Nephron progenitor cell (in vitro differentiated cells): Measurements from ENCODE around the gene TXNRD2.

ENCODE experiments used
- DNase-seq: peaks from one replicate; pipeline ENCODE4 v3.0.0; 2021
- H3K27ac Mint-ChIP-seq: 2 replicates; pipeline ENCODE4 v1.8.0; 2021; ENCODE audit warnings: mild to moderate bottlenecking, moderate library complexity, mixed read lengths
- H3K27me3 Mint-ChIP-seq: 2 replicates; pipeline ENCODE4 v1.8.0; 2021; ENCODE audit warnings: mild to moderate bottlenecking, low read depth, mixed read lengths; ENCODE audit not compliant: poor library complexity
- H3K36me3 Mint-ChIP-seq: 2 replicates; pipeline ENCODE4 v1.8.0; 2021; ENCODE audit warnings: low read depth, mixed read lengths
- H3K4me1 Mint-ChIP-seq: 2 replicates; pipeline ENCODE4 v1.8.0; 2021; ENCODE audit warnings: mixed read lengths
- H3K4me3 Mint-ChIP-seq: 2 replicates; pipeline ENCODE4 v1.8.0; 2021; ENCODE audit warnings: mild to moderate bottlenecking, moderate library complexity, mixed read lengths
- H3K9me3 Mint-ChIP-seq: 2 replicates; pipeline ENCODE4 v1.8.0; 2021; ENCODE audit warnings: mild to moderate bottlenecking, moderate library complexity, mixed read lengths
- TF ChIP-seq, protein P1 (sequence below): fragments of 200-600 bp; sonication (generic); IDR thresholded peaks from 2 replicates; pipeline ENCODE4 v1.5.0; 2021; ENCODE audit warnings: antibody characterized with exemption

The TXNRD2 gene

DNA sequence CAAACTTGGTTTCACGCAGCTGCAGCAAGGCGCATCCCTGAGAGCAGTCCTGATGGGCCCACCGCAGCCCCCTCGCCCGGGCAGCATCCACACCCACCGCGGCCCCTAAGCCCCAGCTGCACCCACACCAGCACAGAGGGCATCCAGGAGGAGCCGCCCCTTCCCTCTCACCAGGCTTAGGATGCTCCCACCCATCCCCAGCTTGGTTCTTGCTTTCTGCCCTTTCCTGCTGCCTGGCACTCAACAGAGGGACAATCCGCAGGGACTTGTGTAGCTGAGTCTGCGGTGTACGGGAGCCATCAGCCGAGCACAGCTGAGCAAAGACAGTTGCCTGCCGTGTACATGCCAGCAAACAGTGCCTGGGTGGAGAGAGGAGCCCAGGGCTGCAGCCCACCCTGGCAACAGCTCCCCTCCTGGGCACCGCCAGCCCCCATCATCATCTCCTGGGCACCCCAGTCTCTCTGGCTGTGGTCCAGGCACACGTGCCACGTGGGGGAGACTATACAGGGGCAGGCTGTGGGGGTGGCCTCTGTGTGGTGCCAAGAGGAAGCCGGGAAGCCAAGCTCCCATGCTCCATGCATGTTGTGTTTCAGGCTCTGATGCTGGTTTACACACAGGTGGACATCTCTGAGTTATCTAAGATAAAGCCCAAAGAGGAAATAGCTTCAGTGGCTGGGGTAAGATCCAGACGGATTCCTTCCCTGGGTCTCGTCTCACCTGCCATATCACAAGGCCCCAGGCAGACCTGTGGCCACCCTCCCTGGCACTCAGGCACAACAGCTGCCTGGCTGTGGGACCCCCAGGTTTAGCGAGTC lies 50.9 kb downstream of the TXNRD2 start:
- Mint-ChIP-seq H3K4me3 (no peak overlapping the region), H3K36me3 (peaks cover 7% of the 10 kb centered on the region), H3K27me3 (peaks cover 7% of the 10 kb centered on the region), H3K9me3 (no peaks in the 10 kb centered on the region), H3K27ac (no peak overlapping the region), H3K4me1 (peaks cover 41% of the 10 kb centered on the region)
- no peak for DNase-seq
- TF ChIP-seq, protein P1, sequence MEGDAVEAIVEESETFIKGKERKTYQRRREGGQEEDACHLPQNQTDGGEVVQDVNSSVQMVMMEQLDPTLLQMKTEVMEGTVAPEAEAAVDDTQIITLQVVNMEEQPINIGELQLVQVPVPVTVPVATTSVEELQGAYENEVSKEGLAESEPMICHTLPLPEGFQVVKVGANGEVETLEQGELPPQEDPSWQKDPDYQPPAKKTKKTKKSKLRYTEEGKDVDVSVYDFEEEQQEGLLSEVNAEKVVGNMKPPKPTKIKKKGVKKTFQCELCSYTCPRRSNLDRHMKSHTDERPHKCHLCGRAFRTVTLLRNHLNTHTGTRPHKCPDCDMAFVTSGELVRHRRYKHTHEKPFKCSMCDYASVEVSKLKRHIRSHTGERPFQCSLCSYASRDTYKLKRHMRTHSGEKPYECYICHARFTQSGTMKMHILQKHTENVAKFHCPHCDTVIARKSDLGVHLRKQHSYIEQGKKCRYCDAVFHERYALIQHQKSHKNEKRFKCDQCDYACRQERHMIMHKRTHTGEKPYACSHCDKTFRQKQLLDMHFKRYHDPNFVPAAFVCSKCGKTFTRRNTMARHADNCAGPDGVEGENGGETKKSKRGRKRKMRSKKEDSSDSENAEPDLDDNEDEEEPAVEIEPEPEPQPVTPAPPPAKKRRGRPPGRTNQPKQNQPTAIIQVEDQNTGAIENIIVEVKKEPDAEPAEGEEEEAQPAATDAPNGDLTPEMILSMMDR = no peak

DNA sequence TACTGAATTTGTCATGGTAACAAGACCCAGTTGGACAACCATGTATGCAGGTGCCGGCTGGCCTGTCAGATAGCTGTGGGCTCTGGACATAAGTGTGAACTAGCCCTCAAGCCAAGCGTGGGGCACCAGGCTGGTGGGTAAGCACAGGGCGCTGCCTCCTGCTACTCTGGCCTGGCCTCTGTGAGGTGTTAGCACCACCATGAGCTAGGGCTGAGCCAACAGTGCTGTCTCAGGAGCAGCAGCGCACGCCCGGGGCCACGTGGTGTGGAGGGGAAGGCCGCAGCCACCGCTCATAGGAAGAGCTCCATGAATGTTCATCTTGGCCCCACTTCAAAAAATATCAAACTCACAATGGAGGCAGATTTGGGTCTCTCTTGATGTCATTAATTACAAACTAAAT lies 51.7 kb downstream of the TXNRD2 start:
- TF ChIP-seq, protein P1 = no peak
- no peak overlapping the region for H3K4me3 Mint-ChIP-seq
- H3K27ac Mint-ChIP-seq = no peak overlapping the region
- peaks cover 8% of the 10 kb centered on the region for H3K27me3 Mint-ChIP-seq
- DNase-seq = no peak
- H3K9me3 Mint-ChIP-seq = no peaks in the 10 kb centered on the region
- H3K4me1 Mint-ChIP-seq = peaks cover 41% of the 10 kb centered on the region
- H3K36me3 Mint-ChIP-seq = peaks cover 7% of the 10 kb centered on the region

DNA sequence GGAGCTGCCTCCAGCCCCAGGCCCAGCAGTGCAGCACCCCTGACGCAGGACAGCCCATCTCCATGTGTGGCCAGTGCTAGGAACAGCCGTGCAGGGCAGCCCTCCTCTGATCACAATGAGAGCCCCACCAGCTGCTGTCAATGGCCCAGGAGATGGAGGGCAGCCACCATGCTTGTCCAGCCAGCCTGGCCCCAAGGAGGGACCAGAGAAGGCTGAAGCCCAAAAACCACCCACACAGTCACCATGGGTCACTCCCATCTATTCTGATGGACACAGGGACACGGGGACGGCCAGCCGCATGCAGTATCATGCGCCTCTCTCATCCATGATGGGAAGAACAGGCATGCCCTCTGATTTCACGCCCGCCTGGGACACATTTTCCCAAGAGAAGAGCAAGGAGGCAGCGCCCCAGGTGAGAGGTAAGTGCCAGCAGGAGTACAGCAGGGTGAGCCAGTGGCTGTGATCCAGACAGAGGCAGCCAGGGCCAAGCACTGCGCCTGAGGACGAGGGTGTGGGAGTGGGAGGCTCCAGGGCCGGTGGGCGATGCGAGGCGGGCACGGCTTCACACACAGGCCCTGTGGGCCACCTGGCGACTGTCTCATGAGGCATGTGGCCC lies 53.4 kb downstream of the TXNRD2 start:
- Mint-ChIP-seq H3K36me3 (no peaks in the 10 kb centered on the region), H3K27me3 (peaks cover 8% of the 10 kb centered on the region), H3K27ac (no peak overlapping the region), H3K4me1 (peaks cover 26% of the 10 kb centered on the region), H3K9me3 (no peaks in the 10 kb centered on the region), H3K4me3 (no peak overlapping the region)
- DNase-seq = no peak
- TF ChIP-seq, protein P1 = no peak

DNA sequence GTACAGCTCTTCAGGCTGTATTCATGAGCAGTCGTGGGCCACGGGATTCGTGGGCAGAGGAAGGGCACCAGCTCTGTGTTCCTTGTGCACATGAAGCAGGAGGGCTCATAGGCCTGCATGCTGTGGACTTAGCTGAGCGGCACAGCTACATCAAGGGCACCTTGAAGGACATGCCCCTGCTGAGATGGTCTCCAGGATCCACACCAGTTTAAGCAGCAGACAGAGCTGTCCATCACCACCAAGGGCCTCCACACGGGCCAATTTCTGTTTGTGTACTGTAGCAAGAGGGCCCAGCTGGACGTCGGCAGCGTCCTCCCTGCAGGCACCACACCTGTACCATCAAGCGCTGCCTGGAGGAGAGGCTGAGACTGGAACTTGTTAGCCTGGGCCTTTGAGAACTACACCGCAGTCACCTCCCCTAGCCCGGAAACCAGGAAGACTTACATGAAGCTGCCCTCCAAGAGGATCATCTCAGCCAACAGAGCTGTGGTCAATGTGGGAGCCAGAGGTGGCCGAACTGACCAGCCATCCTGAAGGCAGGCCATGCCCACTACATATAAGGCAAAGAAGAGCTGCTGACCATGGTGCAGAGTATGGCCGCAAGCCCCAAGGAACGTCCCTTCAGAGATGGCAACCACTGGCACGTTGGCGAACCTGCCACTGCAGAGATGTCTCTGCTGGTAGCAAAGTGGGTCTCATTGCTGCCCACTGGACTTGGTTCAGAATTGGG lies 54.2 kb downstream of the TXNRD2 start:
- Mint-ChIP-seq H3K4me1 (peaks cover 19% of the 10 kb centered on the region), H3K36me3 (no peaks in the 10 kb centered on the region), H3K9me3 (no peaks in the 10 kb centered on the region), H3K27ac (no peak overlapping the region), H3K27me3 (peaks cover 8% of the 10 kb centered on the region), H3K4me3 (no peak overlapping the region)
- no peak for DNase-seq
- TF ChIP-seq, protein P1 = no peak

DNA sequence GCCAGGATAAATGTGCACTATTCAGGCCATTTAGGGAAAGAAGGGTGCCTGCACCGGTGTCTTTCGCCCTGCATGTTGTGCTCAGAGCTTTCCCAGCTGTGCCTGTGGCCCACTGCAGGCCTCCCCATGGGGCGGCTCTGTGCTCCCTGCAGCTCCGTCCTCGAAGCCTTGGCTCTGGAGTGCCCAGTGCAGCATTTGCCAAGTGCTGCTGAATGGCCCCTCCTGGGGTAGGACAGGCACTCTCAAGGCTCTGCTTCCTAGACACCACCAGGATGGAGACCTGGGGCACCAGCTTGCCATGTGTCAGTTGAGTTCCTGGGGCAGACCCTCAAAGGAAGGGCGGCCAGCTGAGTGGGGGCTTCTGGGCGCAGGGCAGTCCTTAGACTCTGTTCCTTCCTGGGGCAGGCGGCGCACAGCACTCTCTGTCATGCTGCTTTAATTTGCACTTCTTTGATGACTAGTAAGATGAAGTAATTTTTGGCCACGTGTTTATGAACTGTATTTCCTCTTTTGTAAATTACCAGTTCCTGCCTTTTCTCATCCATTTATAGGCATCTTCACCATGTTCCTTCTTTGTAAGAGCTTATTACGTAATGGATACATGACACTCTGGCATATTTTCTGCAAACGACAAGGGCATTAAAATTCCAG lies 54.9 kb downstream of the TXNRD2 start:
- Mint-ChIP-seq H3K36me3 (no peaks in the 10 kb centered on the region), H3K9me3 (no peaks in the 10 kb centered on the region), H3K4me3 (no peak overlapping the region), H3K27me3 (peaks cover 12% of the 10 kb centered on the region), H3K27ac (no peak overlapping the region), H3K4me1 (peaks cover 17% of the 10 kb centered on the region)
- TF ChIP-seq, protein P1 = no peak
- DNase-seq = no peak
